Lung (tissue), 12 donors: ENCODE data around the gene CHD8. TPM values are rescaled to one million over a fixed set of nuclear protein-coding genes. Genes with fewer than 3 reads are reported as not detected.
A peak's percentile ranks its signal among the peaks of the same experiment; 100 is the strongest.

ENCODE experiments used
- ATAC-seq: fragments of 200-7000 bp; cut with Tn5 transposase; one replicate; pipeline ENCODE4 v1.9.1; 2020; ENCODE audit warnings: moderate number of reproducible peaks; ENCODE audit not compliant: insufficient read depth, low FRiP score
- DNase-seq, 3 donors: peaks; one replicate each; pipeline ENCODE4 v3.0.0-alpha.2; 2013 to 2017
- H3K27ac ChIP-seq, 2 donors: one replicate each; pipeline ENCODE4 v1.5.1; 2013; ENCODE audit warnings: mild to moderate bottlenecking in 2 of 2, moderate library complexity in 2 of 2, control low read depth in 1 of 2, inconsistent platforms in 1 of 2, low read depth in 1 of 2, low read length in 1 of 2
- H3K27me3 ChIP-seq, 3 donors: one replicate each; pipeline ENCODE4 v1.5.1; 2013; ENCODE audit warnings: low read length in 2 of 3; ENCODE audit not compliant: control insufficient read depth in 3 of 3, insufficient read depth in 3 of 3
- H3K36me3 ChIP-seq, 4 donors: one replicate each; pipeline ENCODE4 v1.5.1; 2013; ENCODE audit warnings: low read length in 4 of 4, mild to moderate bottlenecking in 1 of 4, moderate library complexity in 1 of 4; ENCODE audit not compliant: control insufficient read depth in 4 of 4, insufficient read depth in 4 of 4
- H3K4me1 ChIP-seq, 5 donors: one replicate each; pipeline ENCODE4 v1.5.1; 2013; ENCODE audit warnings: low read length in 5 of 5, mild to moderate bottlenecking in 2 of 5, moderate library complexity in 1 of 5; ENCODE audit not compliant: control insufficient read depth in 5 of 5, insufficient read depth in 5 of 5
- H3K4me3 ChIP-seq: one replicate; pipeline ENCODE4 v1.5.1; 2013; ENCODE audit warnings: mild to moderate bottlenecking, control low read depth, moderate library complexity
- H3K9ac ChIP-seq, 2 donors: one replicate each; pipeline ENCODE4 v1.5.1; 2013; ENCODE audit warnings: low read length in 2 of 2, control low read depth in 1 of 2; ENCODE audit not compliant: insufficient read depth in 1 of 2
- H3K9me3 ChIP-seq, 4 donors: one replicate each; pipeline ENCODE4 v1.5.1; 2013; ENCODE audit warnings: low read length in 3 of 4, mild to moderate bottlenecking in 1 of 4, moderate library complexity in 1 of 4; ENCODE audit not compliant: control insufficient read depth in 4 of 4, insufficient read depth in 3 of 4
- WGBS, 2 donors: extraction: QIAGEN DNeasy Blood & Tissue Kit; methylation state at CpG; one replicate each; pipeline ENCODE4 v1.1.7; 2013; 5-methylcytosine and 5-hydroxymethylcytosine counted together
- polyA plus RNA-seq, 2 donors: library from polyadenylated mRNA; stranded (reverse); fragments of 200-250 nt; gene quantifications; one replicate each; pipeline ENCODE4 v1.2.1, GENCODE V29; 2013
- total RNA-seq, 2 donors: library from RNA; depleted of rRNA in 1 of 2; stranded (reverse); fragments of >200 nt in 1 of 2; gene quantifications; one replicate each; pipeline ENCODE4 v1.2.1, GENCODE V29; 2014 to 2021
- TF ChIP-seq, protein P1 (sequence below): IDR thresholded peaks from 2 replicates; pipeline ENCODE4 v1.5.1; 2012; ENCODE audit warnings: mild to moderate bottlenecking; ENCODE audit errors: control extremely low read depth, extremely low read depth
- donor health status: control.
- donor health status: control.
- donor health status: Bipolar disorder and iron deficiency.
- donor health status: healthy.
- donor health status: DM: yes; HTN: yes; CAD: no.

CHD8 gene
- total and polyA plus RNA-seq, 4 donors: 26.6 to 79.6 (median 50.2) TPM

DNA sequence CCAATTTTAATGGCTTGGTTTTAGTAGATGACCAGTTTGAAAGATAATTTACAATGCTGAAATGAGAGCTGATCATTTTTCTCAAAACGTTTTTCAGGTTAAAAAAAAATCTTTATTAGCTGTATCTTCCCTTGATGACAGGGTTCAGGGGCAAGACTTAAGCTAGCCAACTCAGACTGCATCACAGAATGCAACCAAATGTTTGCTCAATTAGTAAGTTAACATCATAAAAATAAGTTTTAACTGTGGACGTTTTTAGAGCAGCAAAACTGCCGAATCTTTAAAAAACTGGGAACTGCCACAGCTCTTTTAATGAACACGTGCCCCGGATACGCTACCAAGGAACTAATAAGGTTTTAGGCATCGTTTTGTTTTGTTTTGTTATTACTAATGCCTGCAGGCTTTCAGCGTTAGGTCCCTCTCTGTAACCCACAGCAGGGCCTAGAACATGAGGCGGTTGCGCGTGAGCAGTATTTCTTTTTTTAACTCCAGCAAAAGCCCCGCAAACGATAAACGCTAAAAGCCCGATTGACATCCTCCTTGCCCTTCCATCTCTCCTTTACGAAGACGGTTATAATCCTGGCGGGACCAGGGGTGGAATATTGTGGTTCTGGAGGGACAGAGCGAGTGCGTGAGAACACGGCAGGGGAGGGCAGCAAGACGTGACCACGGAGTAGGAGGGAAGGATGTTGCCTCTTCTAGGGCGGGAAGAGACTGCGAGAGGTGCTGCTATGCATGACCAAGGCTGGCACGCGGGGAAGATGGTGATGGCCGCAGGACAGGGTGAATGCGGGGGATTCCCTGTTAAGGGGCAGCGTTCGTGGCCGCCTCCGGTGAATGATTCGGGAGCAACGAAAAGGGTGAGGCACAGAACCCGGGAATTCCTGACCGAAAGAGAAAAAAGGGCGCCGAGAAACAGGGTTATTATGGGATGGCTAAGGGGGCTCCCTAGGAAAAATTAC lies 72.8 kb downstream of the CHD8 start:
- Histone ChIP-seq H3K9me3 (no peaks in the 10 kb centered on the region), H3K4me1 (peaks cover 0 to 16% (median 0%) of the 10 kb centered on the region in 5 donors), H3K27me3 (no peaks in the 10 kb centered on the region), H3K9ac (peak overlapping the region; percentile 98), H3K36me3 (peaks cover 7 to 15% (median 14%) of the 10 kb centered on the region in 4 donors), H3K27ac (peak overlapping the region; percentile 88 to 94), H3K4me3 (peak overlapping the region; percentile 87)
- WGBS, 2 donors: 0% methylated on average over 39 of the region's 39 CpGs
- ATAC-seq (peak; percentile 8), DNase-seq (peak in 2 of 3 donors; percentile 42 to 43)
- TF ChIP-seq, protein P1, sequence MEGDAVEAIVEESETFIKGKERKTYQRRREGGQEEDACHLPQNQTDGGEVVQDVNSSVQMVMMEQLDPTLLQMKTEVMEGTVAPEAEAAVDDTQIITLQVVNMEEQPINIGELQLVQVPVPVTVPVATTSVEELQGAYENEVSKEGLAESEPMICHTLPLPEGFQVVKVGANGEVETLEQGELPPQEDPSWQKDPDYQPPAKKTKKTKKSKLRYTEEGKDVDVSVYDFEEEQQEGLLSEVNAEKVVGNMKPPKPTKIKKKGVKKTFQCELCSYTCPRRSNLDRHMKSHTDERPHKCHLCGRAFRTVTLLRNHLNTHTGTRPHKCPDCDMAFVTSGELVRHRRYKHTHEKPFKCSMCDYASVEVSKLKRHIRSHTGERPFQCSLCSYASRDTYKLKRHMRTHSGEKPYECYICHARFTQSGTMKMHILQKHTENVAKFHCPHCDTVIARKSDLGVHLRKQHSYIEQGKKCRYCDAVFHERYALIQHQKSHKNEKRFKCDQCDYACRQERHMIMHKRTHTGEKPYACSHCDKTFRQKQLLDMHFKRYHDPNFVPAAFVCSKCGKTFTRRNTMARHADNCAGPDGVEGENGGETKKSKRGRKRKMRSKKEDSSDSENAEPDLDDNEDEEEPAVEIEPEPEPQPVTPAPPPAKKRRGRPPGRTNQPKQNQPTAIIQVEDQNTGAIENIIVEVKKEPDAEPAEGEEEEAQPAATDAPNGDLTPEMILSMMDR: no peak

DNA sequence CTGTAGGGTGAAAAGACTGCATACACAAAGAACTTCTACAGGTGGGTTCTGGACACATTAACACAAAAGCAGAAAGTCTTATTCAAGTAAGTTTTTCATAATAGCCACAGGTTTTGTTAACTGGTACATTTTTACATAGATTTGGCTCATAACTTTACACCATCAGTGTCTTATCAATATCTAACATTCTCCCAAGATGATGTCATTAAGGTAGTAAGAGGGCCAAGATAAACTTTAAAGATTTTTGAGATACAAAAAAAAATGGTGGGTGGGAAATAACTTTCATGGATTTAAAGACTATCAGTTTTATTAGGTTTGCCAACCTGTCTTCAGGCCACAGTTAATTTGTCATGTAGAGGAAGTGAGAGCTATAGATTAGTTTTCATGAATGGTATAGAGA lies 73.8 kb downstream of the CHD8 start:
- Histone ChIP-seq H3K27ac (no peak overlapping the region), H3K4me3 (no peak overlapping the region), H3K9ac (peak overlapping the region; percentile 2 to 37), H3K36me3 (peaks cover 9 to 14% (median 10%) of the 10 kb centered on the region in 4 donors), H3K9me3 (no peaks in the 10 kb centered on the region), H3K27me3 (no peaks in the 10 kb centered on the region), H3K4me1 (peaks cover 0 to 16% (median 0%) of the 10 kb centered on the region in 5 donors)
- DNase-seq (no peak), ATAC-seq (no peak)
- TF ChIP-seq, protein P1: no peak

DNA sequence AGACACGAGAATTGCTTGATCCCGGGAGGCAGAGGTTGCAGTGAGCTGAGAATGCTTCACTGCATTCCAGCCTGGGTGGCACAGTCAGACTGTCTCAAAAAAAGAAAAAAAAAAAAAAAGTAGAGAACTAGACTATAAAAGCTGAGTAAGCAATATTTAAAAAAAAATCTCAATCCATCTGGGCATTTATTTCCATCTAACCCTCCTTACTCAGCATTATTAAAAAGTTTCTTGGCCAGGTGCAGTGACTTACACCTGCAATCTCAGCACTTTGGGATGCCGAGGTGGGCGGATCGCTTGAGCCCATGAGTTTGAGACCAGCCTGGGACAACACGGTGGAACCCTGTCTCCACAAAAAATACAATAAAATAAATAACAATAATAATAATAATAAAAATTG lies 76.6 kb downstream of the CHD8 start:
- H3K4me3 ChIP-seq: no peak overlapping the region
- TF ChIP-seq, protein P1: no peak
- no peaks in the 10 kb centered on the region for H3K27me3 ChIP-seq
- no peak overlapping the region for H3K27ac ChIP-seq
- WGBS, 2 donors: 93 to 94% methylated on average over 6 of the region's 6 CpGs
- H3K9me3 ChIP-seq: no peaks in the 10 kb centered on the region
- ATAC-seq: no peak
- peaks cover 0 to 16% (median 0%) of the 10 kb centered on the region in 5 donors for H3K4me1 ChIP-seq
- no peak for DNase-seq
- no peak overlapping the region for H3K9ac ChIP-seq
- H3K36me3 ChIP-seq: peaks cover 3 to 7% (median 4%) of the 10 kb centered on the region in 4 donors
